ENCODE data around the gene OASL.

The OASL gene

DNA sequence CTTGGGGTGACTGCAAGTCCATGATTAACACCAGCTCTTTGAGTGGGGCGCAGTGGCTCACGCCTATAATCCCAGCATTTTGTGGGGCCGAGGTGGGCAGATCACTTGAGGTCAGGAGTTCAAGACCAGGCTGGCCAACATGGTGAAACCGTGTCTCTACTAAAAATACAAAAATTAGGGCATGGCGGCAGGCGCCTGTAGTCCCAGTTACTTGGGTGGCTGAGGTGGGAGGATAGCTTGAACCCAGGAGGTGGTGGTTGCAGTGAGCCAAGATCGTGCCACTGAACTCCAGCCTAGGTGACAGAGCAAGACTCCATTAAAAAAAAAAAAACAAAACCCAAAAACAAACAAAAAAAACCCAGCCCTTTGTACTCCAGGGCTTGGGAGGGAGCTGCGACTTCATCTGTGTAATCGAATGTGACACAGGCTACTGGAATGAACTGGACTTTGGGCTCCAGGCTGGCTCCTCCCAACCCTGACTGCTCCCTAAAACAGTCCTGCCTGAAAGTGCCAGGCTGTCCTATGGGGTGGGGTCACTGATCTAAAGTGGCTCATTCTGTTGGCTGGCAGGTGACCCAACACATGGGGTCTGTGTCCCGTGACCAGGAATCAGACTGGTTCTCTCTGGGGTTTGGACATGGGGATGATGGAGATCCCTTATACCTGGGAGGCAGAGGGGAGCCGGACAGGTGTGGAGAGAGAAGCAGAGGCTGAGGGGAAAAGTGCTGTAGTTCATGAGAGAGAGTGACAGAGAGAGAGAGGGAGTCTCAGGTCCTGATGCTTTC is 13.4 kb downstream of the OASL start:
- Histone ChIP-seq H3K4me1 (ENCODE audit: low read depth, poor library complexity, severe bottlenecking) (no peaks in the 10 kb centered on the region), H3K27me3 (ENCODE audit: insufficient read depth, low read depth) (no peaks in the 10 kb centered on the region), H3K36me3 (ENCODE audit: insufficient read depth) (no peaks in the 10 kb centered on the region), H3K27ac (no peak overlapping the region), H3K4me3 (IDR thresholded peaks at IDR 0.05; ENCODE audit: insufficient read depth, low read depth, low read length) (no peak overlapping the region), H3K9ac (no peak overlapping the region), H3K79me2 (ENCODE audit: insufficient read depth, low read depth) (no peaks in the 10 kb centered on the region), H2AFZ (ENCODE audit: low read depth) (no peak overlapping the region), H4K20me1 (ENCODE audit: insufficient read depth) (no peaks in the 10 kb centered on the region), H3K4me2 (no peak overlapping the region)
- TF ChIP-seq, protein P1, sequence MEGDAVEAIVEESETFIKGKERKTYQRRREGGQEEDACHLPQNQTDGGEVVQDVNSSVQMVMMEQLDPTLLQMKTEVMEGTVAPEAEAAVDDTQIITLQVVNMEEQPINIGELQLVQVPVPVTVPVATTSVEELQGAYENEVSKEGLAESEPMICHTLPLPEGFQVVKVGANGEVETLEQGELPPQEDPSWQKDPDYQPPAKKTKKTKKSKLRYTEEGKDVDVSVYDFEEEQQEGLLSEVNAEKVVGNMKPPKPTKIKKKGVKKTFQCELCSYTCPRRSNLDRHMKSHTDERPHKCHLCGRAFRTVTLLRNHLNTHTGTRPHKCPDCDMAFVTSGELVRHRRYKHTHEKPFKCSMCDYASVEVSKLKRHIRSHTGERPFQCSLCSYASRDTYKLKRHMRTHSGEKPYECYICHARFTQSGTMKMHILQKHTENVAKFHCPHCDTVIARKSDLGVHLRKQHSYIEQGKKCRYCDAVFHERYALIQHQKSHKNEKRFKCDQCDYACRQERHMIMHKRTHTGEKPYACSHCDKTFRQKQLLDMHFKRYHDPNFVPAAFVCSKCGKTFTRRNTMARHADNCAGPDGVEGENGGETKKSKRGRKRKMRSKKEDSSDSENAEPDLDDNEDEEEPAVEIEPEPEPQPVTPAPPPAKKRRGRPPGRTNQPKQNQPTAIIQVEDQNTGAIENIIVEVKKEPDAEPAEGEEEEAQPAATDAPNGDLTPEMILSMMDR (conservative IDR thresholded peaks at IDR 0.05; ENCODE audit: low read depth, low read length), result no peak

DNA sequence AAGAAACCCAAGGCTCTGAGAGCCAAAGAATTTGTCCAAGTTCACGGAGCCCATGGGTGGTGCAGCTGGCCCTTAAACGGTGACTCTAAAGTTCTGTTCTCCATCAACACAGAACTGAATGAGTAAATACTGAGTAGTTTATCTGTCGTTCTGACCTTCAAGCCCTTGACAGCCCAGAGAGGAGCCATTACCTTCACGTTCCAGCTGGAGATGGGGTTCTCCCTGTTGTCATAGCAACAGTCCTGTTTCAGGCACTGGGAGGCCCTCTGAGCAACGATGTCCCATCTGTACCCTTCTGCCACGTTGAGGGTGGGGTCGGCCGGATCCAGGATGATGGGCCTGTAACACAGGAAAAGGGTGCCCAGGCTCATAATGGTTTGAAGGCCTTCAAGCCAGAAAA is 15.2 kb downstream of the OASL start:
- no peaks in the 10 kb centered on the region for H3K79me2 ChIP-seq (ENCODE audit: insufficient read depth, low read depth)
- no peaks in the 10 kb centered on the region for H3K4me1 ChIP-seq (ENCODE audit: low read depth, poor library complexity, severe bottlenecking)
- no peaks in the 10 kb centered on the region for H3K27me3 ChIP-seq (ENCODE audit: insufficient read depth, low read depth)
- H2AFZ ChIP-seq (ENCODE audit: low read depth), result no peak overlapping the region
- no peaks in the 10 kb centered on the region for H3K36me3 ChIP-seq (ENCODE audit: insufficient read depth)
- no peak overlapping the region for H3K9ac ChIP-seq
- TF ChIP-seq, protein P1 (conservative IDR thresholded peaks at IDR 0.05; ENCODE audit: low read depth, low read length), result no peak
- H3K27ac ChIP-seq, result no peak overlapping the region
- H3K4me3 ChIP-seq (IDR thresholded peaks at IDR 0.05; ENCODE audit: insufficient read depth, low read depth, low read length), result no peak overlapping the region
- no peaks in the 10 kb centered on the region for H4K20me1 ChIP-seq (ENCODE audit: insufficient read depth)
- H3K4me2 ChIP-seq, result no peak overlapping the region

DNA sequence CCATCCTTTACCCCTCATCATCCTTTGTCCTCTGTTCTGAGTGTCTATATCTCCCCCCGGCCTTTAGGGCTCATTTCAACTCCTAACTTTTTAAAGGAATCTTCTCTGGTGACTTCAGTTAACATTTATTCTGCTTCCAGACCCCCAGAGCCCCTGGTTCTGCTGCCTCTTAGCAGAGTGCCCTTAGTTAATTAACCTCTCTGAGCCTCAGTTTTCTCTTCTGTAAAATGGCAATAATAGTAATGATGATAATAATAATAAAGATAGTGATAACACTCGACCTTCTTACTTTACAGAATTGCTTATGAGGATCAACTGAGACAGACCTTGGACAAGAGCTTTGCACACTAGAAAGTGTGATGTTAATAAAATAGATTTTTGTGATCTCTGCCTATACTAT is 16.3 kb downstream of the OASL start:
- H4K20me1 ChIP-seq (ENCODE audit: insufficient read depth), result no peaks in the 10 kb centered on the region
- no peak overlapping the region for H3K27ac ChIP-seq
- H3K4me3 ChIP-seq (IDR thresholded peaks at IDR 0.05; ENCODE audit: insufficient read depth, low read depth, low read length), result no peak overlapping the region
- H3K27me3 ChIP-seq (ENCODE audit: insufficient read depth, low read depth), result no peaks in the 10 kb centered on the region
- TF ChIP-seq, protein P1 (conservative IDR thresholded peaks at IDR 0.05; ENCODE audit: low read depth, low read length), result no peak
- H3K79me2 ChIP-seq (ENCODE audit: insufficient read depth, low read depth), result no peaks in the 10 kb centered on the region
- H3K4me2 ChIP-seq, result no peak overlapping the region
- no peak overlapping the region for H3K9ac ChIP-seq
- H3K36me3 ChIP-seq (ENCODE audit: insufficient read depth), result no peaks in the 10 kb centered on the region
- no peak overlapping the region for H2AFZ ChIP-seq (ENCODE audit: low read depth)
- H3K4me1 ChIP-seq (ENCODE audit: low read depth, poor library complexity, severe bottlenecking), result no peaks in the 10 kb centered on the region

DNA sequence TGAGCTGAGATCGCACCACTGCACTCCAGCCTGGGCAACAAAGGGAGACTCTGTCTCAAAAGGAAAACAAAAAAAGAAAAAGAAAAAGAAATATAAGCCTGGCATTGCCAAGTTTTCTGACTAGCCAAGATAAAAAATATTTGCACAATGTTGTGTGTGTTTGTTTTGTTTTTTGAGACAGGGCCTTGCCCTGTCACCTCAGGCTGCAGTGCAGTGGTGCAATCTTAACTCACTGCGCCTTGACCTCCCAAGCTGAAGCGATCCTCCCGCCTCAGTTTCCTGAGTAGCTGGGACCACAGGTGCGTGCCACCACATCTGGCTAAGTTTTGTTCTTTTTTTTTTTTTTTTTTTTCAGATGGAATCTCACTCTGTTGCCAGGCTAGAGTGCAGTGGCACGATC is 17.3 kb downstream of the OASL start:
- no peaks in the 10 kb centered on the region for H4K20me1 ChIP-seq (ENCODE audit: insufficient read depth)
- no peak overlapping the region for H3K4me2 ChIP-seq
- no peaks in the 10 kb centered on the region for H3K27me3 ChIP-seq (ENCODE audit: insufficient read depth, low read depth)
- no peaks in the 10 kb centered on the region for H3K4me1 ChIP-seq (ENCODE audit: low read depth, poor library complexity, severe bottlenecking)
- TF ChIP-seq, protein P1 (conservative IDR thresholded peaks at IDR 0.05; ENCODE audit: low read depth, low read length), result no peak
- no peak overlapping the region for H3K9ac ChIP-seq
- H2AFZ ChIP-seq (ENCODE audit: low read depth), result no peak overlapping the region
- no peak overlapping the region for H3K27ac ChIP-seq
- H3K4me3 ChIP-seq (IDR thresholded peaks at IDR 0.05; ENCODE audit: insufficient read depth, low read depth, low read length), result no peak overlapping the region
- no peaks in the 10 kb centered on the region for H3K79me2 ChIP-seq (ENCODE audit: insufficient read depth, low read depth)
- no peaks in the 10 kb centered on the region for H3K36me3 ChIP-seq (ENCODE audit: insufficient read depth)

All from KMS-11 (cell line).